A673 (cell line): ENCODE results near the gene CELF1. TPM values are rescaled to one million over a fixed set of nuclear protein-coding genes. Genes with fewer than 3 reads are reported as not detected.

Experiments
- BruUV-seq: library from RNA; stranded (reverse); fragments of 400-500 nt; replicated peaks from 2 replicates; lab custom pipeline; 2021; lab: Mats Ljungman, UMichigan
- CTCF ChIA-PET: fragments of 300-600 bp; sonication (Branson Sonifier 250); formaldehyde crosslinking; loops from one replicate; lab custom pipeline; 2022; ENCODE audit warnings: antibody characterized with exemption; lab: Charles Lee
- POLR2A ChIA-PET: fragments of 300-600 bp; sonication (Branson Sonifier 250); formaldehyde crosslinking; loops from one replicate; lab custom pipeline; 2022; ENCODE audit warnings: antibody characterized with exemption; ENCODE audit not compliant: low non-redundant PET; lab: Charles Lee
- DNase-seq: peaks from one replicate; pipeline ENCODE4 v3.0.0-alpha.2; 2015; ENCODE audit warnings: low spot score
- H3K27ac ChIP-seq: fragments of 200-600 bp; sonication (generic); 2 replicates; pipeline ENCODE4 v1.5.1; 2016; ENCODE audit warnings: mixed run types, low read depth, mild to moderate bottlenecking, mixed read lengths, antibody characterized with exemption, low read length; ENCODE audit not compliant: poor library complexity, severe bottlenecking
- H3K27me3 ChIP-seq: fragments of 200-600 bp; sonication (generic); replicated peaks from 2 replicates; pipeline ENCODE4 v1.6.1; 2017; ENCODE audit warnings: mixed run types, low read depth, mild to moderate bottlenecking, mixed read lengths, antibody characterized with exemption, low read length; ENCODE audit not compliant: insufficient read depth, poor library complexity
- H3K36me3 ChIP-seq: fragments of 200-600 bp; sonication (generic); 2 replicates; pipeline ENCODE4 v1.6.1; 2016; ENCODE audit warnings: mixed run types, mild to moderate bottlenecking, mixed read lengths, antibody characterized with exemption, low read length; ENCODE audit not compliant: insufficient read depth, poor library complexity, severe bottlenecking
- H3K4me1 ChIP-seq: fragments of 200-600 bp; sonication (generic); 2 replicates; pipeline ENCODE4 v1.6.1; 2017; ENCODE audit warnings: mixed run types, mild to moderate bottlenecking, mixed read lengths, antibody characterized with exemption, low read length; ENCODE audit not compliant: insufficient read depth, poor library complexity, severe bottlenecking
- H3K4me3 ChIP-seq: fragments of 200-600 bp; sonication (generic); 2 replicates; pipeline ENCODE4 v1.5.1; 2016; ENCODE audit warnings: low read depth, mixed run types, mild to moderate bottlenecking, mixed read lengths, low read length; ENCODE audit not compliant: poor library complexity, severe bottlenecking
- H3K9me3 ChIP-seq: fragments of 200-600 bp; sonication (generic); 2 replicates; pipeline ENCODE4 v1.6.1; 2016; ENCODE audit warnings: mixed run types, low read depth, mild to moderate bottlenecking, mixed read lengths, antibody characterized with exemption, low read length; ENCODE audit not compliant: poor library complexity, severe bottlenecking
- CTCF ChIP-seq: fragments of 300-800, 200-600 bp; sonication (generic); conservative IDR thresholded peaks from 2 replicates; pipeline ENCODE4 v1.5.1; 2017; ENCODE audit warnings: low read depth, mild to moderate bottlenecking, antibody characterized with exemption, low read length, moderate library complexity, mixed read lengths
- EZH2 ChIP-seq: fragments of 200-600 bp; sonication (generic); IDR thresholded peaks from 2 replicates; pipeline ENCODE4 v1.6.1; 2017; ENCODE audit warnings: borderline replicate concordance, low read depth, mild to moderate bottlenecking, mixed read lengths, antibody characterized with exemption, low read length; ENCODE audit not compliant: poor library complexity, severe bottlenecking
- intact Hi-C: fragments of 100-400 bp; cut with micrococcal nuclease; formaldehyde crosslinking; loops from one replicate; pipeline ENCODE4 v1.10.0; 2022; ENCODE audit not compliant: unreplicated experiment
- total RNA-seq: library from RNA; stranded (reverse); gene quantifications from 2 replicates; pipeline ENCODE4 v1.2.3, GENCODE V29; 2021

The CELF1 gene
- total RNA-seq, 1 experiment from 2014 or later: 257 TPM

- DNase-seq: no peak
- TF ChIP-seq CTCF (no peak), EZH2 (no peak)
- Histone ChIP-seq H3K27me3 (peaks cover 32% of the 10 kb centered on the region), H3K4me3 (no peak overlapping the region), H3K4me1 (no peaks in the 10 kb centered on the region), H3K9me3 (no peaks in the 10 kb centered on the region), H3K36me3 (no peaks in the 10 kb centered on the region), H3K27ac (no peak overlapping the region)
- ChIA-PET CTCF (no interaction called here), POLR2A (interaction anchor here (0.7 kb wide), 1 partner anchor 168 kb away, joined by 4 read pairs; no protein-coding TSS in a partner anchor)
- BruUV-seq: no TSS peak
- intact Hi-C loops: no loop called here
Measured at GRCh38 chr11:47592970-47593369, 40.0 kb upstream of the CELF1 start.

- no TSS peak for BruUV-seq
- H3K4me3 ChIP-seq: no peak overlapping the region
- H3K27me3 ChIP-seq: peaks cover 32% of the 10 kb centered on the region
- no peaks in the 10 kb centered on the region for H3K36me3 ChIP-seq
- CTCF ChIA-PET: interaction anchor here (0.5 to 0.7 kb wide), 2 partner anchors 39 to 66 kb away, joined by 3 to 5 read pairs; no protein-coding TSS in a partner anchor
- H3K4me1 ChIP-seq: no peaks in the 10 kb centered on the region
- no peak overlapping the region for H3K27ac ChIP-seq
- no peak for TF ChIP-seq EZH2
- no peak for TF ChIP-seq CTCF
- DNase-seq: no peak
- intact Hi-C loops: no loop called here
- POLR2A ChIA-PET: no interaction called here
- H3K9me3 ChIP-seq: no peaks in the 10 kb centered on the region
Measured at GRCh38 chr11:47592251-47592650, 39.3 kb upstream of the CELF1 start.

- ChIA-PET POLR2A (no interaction called here), CTCF (interaction anchor here (0.5 to 0.7 kb wide), 4 partner anchors 38 to 137 kb away, joined by 3 to 6 read pairs (median 4); no protein-coding TSS in a partner anchor)
- BruUV-seq: no TSS peak
- Histone ChIP-seq H3K27ac (no peak overlapping the region), H3K36me3 (no peaks in the 10 kb centered on the region), H3K4me3 (no peak overlapping the region), H3K27me3 (peaks cover 32% of the 10 kb centered on the region), H3K9me3 (no peaks in the 10 kb centered on the region), H3K4me1 (no peaks in the 10 kb centered on the region)
- intact Hi-C loops: no loop called here
- TF ChIP-seq EZH2 (no peak), CTCF (no peak)
- DNase-seq: no peak
Measured at GRCh38 chr11:47591764-47592163, 38.8 kb upstream of the CELF1 start.
